ENCODE results near the gene ARHGAP15. TPM values are rescaled to one million over a fixed set of nuclear protein-coding genes. Genes with fewer than 3 reads are reported as not detected.

ARHGAP15 gene
- total RNA-seq, 1 experiment from 2014 or later = 0.42 TPM

DNA sequence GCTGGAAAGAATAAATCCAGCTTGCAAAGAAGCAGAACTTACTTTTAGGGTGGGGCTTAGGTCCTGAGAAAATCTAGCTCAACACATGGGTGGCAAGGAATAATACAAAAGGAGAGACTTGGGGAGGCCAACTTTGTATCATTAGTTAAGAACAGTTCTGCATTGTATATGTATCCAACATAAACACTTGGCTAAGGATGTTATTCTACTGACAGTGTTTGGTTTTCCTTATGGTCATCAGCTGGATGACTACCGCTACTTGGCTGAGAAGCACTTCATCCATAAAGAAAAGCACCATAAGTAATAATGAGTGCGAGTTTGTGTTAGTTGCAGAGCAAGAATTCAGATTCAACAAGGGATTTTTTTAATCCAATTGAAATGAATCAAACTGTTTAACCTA is 614.9 kb downstream of the ARHGAP15 start:
- Histone ChIP-seq H3K79me2 (ENCODE audit: insufficient read depth, low read length) (no peaks in the 10 kb centered on the region), H3K9me2 (ENCODE audit: insufficient read depth) (no peaks in the 10 kb centered on the region), H3K9me3 (ENCODE audit: control insufficient read depth in 1 of 2, insufficient read depth in 1 of 2, low read depth in 1 of 2, low read length in 2 of 2) (no peaks in the 10 kb centered on the region), H3K9ac (ENCODE audit: low read length) (no peak overlapping the region), H3K27ac (ENCODE audit: low read depth, low read length) (no peak overlapping the region), H3K27me3 (ENCODE audit: insufficient read depth, low read length) (no peaks in the 10 kb centered on the region), H3K4me3 (replicated peaks in 1 of 2; ENCODE audit: low read depth in 1 of 2, low read length in 2 of 2) (no peak overlapping the region), H4K20me1 (ENCODE audit: insufficient read depth) (no peaks in the 10 kb centered on the region), H3K4me1 (ENCODE audit: control insufficient read depth in 1 of 2, insufficient read depth in 2 of 2, low read length in 2 of 2) (no peaks in the 10 kb centered on the region), H2AFZ (ENCODE audit: low read depth, low read length, poor library complexity, severe bottlenecking) (no peak overlapping the region), H3K36me3 (ENCODE audit: control insufficient read depth in 1 of 2, insufficient read depth in 2 of 2, low read length in 2 of 2) (no peaks in the 10 kb centered on the region), H3K4me2 (ENCODE audit: low read length) (no peak overlapping the region)
- CTCF ChIA-PET = no interaction called here
- intact Hi-C loops (cut with micrococcal nuclease) = no loop called here
- POLR2A ChIA-PET = no interaction called here
- ATAC-seq (no peak), DNase-seq (ENCODE audit: low read depth, low spot score) (no peak)
- RAD21 ChIA-PET (ENCODE audit: low non-redundant PET in 1 of 2, low total read pairs in 2 of 2, uncharacterized antibody in 2 of 2, unreplicated experiment in 2 of 2) = no interaction called here
- no peak for TF ChIP-seq EGR1 (IDR thresholded peaks at IDR 0.05; ENCODE audit: low read depth)
- TF ChIP-seq POLR2A (IDR thresholded peaks at IDR 0.05; ENCODE audit: borderline replicate concordance, extremely low read depth, insufficient read depth, insufficient read length) = no peak
- TF ChIP-seq, protein P1, sequence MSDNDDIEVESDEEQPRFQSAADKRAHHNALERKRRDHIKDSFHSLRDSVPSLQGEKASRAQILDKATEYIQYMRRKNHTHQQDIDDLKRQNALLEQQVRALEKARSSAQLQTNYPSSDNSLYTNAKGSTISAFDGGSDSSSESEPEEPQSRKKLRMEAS (IDR thresholded peaks at IDR 0.05) = no peak
- TF ChIP-seq, protein P2, sequence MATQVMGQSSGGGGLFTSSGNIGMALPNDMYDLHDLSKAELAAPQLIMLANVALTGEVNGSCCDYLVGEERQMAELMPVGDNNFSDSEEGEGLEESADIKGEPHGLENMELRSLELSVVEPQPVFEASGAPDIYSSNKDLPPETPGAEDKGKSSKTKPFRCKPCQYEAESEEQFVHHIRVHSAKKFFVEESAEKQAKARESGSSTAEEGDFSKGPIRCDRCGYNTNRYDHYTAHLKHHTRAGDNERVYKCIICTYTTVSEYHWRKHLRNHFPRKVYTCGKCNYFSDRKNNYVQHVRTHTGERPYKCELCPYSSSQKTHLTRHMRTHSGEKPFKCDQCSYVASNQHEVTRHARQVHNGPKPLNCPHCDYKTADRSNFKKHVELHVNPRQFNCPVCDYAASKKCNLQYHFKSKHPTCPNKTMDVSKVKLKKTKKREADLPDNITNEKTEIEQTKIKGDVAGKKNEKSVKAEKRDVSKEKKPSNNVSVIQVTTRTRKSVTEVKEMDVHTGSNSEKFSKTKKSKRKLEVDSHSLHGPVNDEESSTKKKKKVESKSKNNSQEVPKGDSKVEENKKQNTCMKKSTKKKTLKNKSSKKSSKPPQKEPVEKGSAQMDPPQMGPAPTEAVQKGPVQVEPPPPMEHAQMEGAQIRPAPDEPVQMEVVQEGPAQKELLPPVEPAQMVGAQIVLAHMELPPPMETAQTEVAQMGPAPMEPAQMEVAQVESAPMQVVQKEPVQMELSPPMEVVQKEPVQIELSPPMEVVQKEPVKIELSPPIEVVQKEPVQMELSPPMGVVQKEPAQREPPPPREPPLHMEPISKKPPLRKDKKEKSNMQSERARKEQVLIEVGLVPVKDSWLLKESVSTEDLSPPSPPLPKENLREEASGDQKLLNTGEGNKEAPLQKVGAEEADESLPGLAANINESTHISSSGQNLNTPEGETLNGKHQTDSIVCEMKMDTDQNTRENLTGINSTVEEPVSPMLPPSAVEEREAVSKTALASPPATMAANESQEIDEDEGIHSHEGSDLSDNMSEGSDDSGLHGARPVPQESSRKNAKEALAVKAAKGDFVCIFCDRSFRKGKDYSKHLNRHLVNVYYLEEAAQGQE (IDR thresholded peaks at IDR 0.05; ENCODE audit: low read depth) = no peak
- TF ChIP-seq EZH2phosphoT487 (IDR thresholded peaks at IDR 0.05; ENCODE audit: borderline replicate concordance) = no peak
- TF ChIP-seq JUND (IDR thresholded peaks at IDR 0.05) = no peak
- TF ChIP-seq CBX3 (IDR thresholded peaks at IDR 0.05; ENCODE audit: low read depth) = no peak
- no peak for TF ChIP-seq TCF7L2 (IDR thresholded peaks at IDR 0.05; ENCODE audit: borderline replicate concordance, extremely low read depth, insufficient read depth, insufficient read length)
- TF ChIP-seq ZNF274 (IDR thresholded peaks at IDR 0.05; ENCODE audit: low read depth, low read length) = no peak
- TF ChIP-seq POLR2AphosphoS5 (IDR thresholded peaks at IDR 0.05; ENCODE audit: low read depth, low read length) = no peak
- TF ChIP-seq, protein P3, sequence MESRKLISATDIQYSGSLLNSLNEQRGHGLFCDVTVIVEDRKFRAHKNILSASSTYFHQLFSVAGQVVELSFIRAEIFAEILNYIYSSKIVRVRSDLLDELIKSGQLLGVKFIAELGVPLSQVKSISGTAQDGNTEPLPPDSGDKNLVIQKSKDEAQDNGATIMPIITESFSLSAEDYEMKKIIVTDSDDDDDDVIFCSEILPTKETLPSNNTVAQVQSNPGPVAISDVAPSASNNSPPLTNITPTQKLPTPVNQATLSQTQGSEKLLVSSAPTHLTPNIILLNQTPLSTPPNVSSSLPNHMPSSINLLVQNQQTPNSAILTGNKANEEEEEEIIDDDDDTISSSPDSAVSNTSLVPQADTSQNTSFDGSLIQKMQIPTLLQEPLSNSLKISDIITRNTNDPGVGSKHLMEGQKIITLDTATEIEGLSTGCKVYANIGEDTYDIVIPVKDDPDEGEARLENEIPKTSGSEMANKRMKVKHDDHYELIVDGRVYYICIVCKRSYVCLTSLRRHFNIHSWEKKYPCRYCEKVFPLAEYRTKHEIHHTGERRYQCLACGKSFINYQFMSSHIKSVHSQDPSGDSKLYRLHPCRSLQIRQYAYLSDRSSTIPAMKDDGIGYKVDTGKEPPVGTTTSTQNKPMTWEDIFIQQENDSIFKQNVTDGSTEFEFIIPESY (IDR thresholded peaks at IDR 0.05; ENCODE audit: extremely low read depth, insufficient replicate concordance, low read length) = no peak
- TF ChIP-seq, protein P4, sequence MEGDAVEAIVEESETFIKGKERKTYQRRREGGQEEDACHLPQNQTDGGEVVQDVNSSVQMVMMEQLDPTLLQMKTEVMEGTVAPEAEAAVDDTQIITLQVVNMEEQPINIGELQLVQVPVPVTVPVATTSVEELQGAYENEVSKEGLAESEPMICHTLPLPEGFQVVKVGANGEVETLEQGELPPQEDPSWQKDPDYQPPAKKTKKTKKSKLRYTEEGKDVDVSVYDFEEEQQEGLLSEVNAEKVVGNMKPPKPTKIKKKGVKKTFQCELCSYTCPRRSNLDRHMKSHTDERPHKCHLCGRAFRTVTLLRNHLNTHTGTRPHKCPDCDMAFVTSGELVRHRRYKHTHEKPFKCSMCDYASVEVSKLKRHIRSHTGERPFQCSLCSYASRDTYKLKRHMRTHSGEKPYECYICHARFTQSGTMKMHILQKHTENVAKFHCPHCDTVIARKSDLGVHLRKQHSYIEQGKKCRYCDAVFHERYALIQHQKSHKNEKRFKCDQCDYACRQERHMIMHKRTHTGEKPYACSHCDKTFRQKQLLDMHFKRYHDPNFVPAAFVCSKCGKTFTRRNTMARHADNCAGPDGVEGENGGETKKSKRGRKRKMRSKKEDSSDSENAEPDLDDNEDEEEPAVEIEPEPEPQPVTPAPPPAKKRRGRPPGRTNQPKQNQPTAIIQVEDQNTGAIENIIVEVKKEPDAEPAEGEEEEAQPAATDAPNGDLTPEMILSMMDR (IDR thresholded peaks at IDR 0.05 in 2 of 3, conservative IDR thresholded peaks at IDR 0.05 in 1 of 3; ENCODE audit: borderline replicate concordance in 1 of 3, insufficient read depth in 1 of 3, low read depth in 2 of 3, low read length in 2 of 3) = no peak
- TF ChIP-seq YY1 (IDR thresholded peaks at IDR 0.05; ENCODE audit: extremely low read depth, insufficient replicate concordance, low read depth, low read length) = no peak
- TF ChIP-seq ZFX (IDR thresholded peaks at IDR 0.05) = no peak
- no peak for TF ChIP-seq ELF1 (IDR thresholded peaks at IDR 0.05; ENCODE audit: borderline replicate concordance, low read depth)
- TF ChIP-seq FOSL1 (IDR thresholded peaks at IDR 0.05; ENCODE audit: low read depth) = no peak
- TF ChIP-seq SIN3A (IDR thresholded peaks at IDR 0.05; ENCODE audit: low read depth) = no peak
- no peak for TF ChIP-seq SP1 (IDR thresholded peaks at IDR 0.05; ENCODE audit: low read depth)
- no peak for TF ChIP-seq EZH2 (IDR thresholded peaks at IDR 0.05)
- no peak for TF ChIP-seq CEBPB (IDR thresholded peaks at IDR 0.05; ENCODE audit: low read depth)
- BruUV-seq (replicated peaks) = no TSS peak
